ENCODE measurements around the gene ARCN1. TPM values are rescaled to one million over a fixed set of nuclear protein-coding genes. Genes with fewer than 3 reads are reported as not detected.

ARCN1 gene
- total and polyA plus RNA-seq, 9 of the 15 experiments (the other 6 are each of a cell fraction or from before 2014, with no cell fraction given): 30.0 to 224 (median 76.4) TPM

GRCh38 chr11:118615282-118615975 lies 43.2 kb downstream of the ARCN1 start:
- no peak overlapping the region for H2AFZ ChIP-seq (ENCODE audit: low read depth, low read length)
- TF ChIP-seq ZKSCAN1 (IDR thresholded peaks at IDR 0.05; ENCODE audit: low read depth, low read length) (peak; percentile 57; the same call in 1 of the 2 replicates), CC2D1A (IDR thresholded peaks at IDR 0.05) (no peak), HNRNPUL1 (IDR thresholded peaks at IDR 0.05; ENCODE audit: low read length) (no peak)
- DNase-seq (ENCODE audit: extremely low read depth in 1 of 4, low spot score in 3 of 4) (no peak), ATAC-seq (no peak), FAIRE-seq (no peak)
- no peaks in the 10 kb centered on the region for H3K79me2 ChIP-seq (ENCODE audit: control insufficient read depth, insufficient read depth, low read length)
- H3K9ac ChIP-seq (ENCODE audit: insufficient read depth in 1 of 2, low read depth in 2 of 2, low read length in 2 of 2): no peak overlapping the region
- no peak overlapping the region for H3K4me2 ChIP-seq (ENCODE audit: insufficient read depth, low read length)
- in situ Hi-C loops (cut with MboI) (no loop called here), intact Hi-C loops (cut with micrococcal nuclease) (no loop called here)
- peaks cover 3% of the 10 kb centered on the region for H3K9me1 ChIP-seq (ENCODE audit: control insufficient read depth, insufficient read depth, low read length)
- no peaks in the 10 kb centered on the region for H4K20me1 ChIP-seq (replicated peaks; ENCODE audit: control insufficient read depth, insufficient read depth, low read length)
- no peaks in the 10 kb centered on the region for H3K27me3 ChIP-seq (ENCODE audit: control insufficient read depth in 2 of 2, insufficient read depth in 2 of 2, low read length in 2 of 2)
- peaks cover 13 to 17% of the 10 kb centered on the region in 2 experiments for H3K4me1 ChIP-seq (replicated peaks in 1 of 2; ENCODE audit: control insufficient read depth in 2 of 2, insufficient read depth in 2 of 2, low read length in 2 of 2)
- no peak overlapping the region for H3K27ac ChIP-seq (ENCODE audit: extremely low read depth, low read depth, low read length)
- ChIA-PET POLR2A (interaction anchor here (0.7 kb wide), 1 partner anchor 14 kb away, joined by 5 read pairs; no protein-coding TSS in a partner anchor), CTCF (ENCODE audit: low intra/inter-chr PET ratio) (no interaction called here)
- WGBS (ENCODE audit: insufficient coverage, low coverage, missing lambda C conversion rate): 84% methylated on average over 4 of the region's 6 CpGs
- no TSS peak for BruUV-seq (replicated peaks)
- peaks cover 22% of the 10 kb centered on the region for H3K36me3 ChIP-seq (ENCODE audit: control insufficient read depth, insufficient read depth, low read length)
- no peak overlapping the region for H3K4me3 ChIP-seq
- H3K9me3 ChIP-seq (replicated peaks; ENCODE audit: control insufficient read depth, insufficient read depth, low read depth, low read length): no peaks in the 10 kb centered on the region

GRCh38 chr11:118615976-118616371 lies 43.8 kb downstream of the ARCN1 start:
- H3K27me3 ChIP-seq (ENCODE audit: control insufficient read depth in 2 of 2, insufficient read depth in 2 of 2, low read length in 2 of 2): no peaks in the 10 kb centered on the region
- ChIA-PET CTCF (ENCODE audit: low intra/inter-chr PET ratio) (no interaction called here), POLR2A (no interaction called here)
- intact Hi-C loops (cut with micrococcal nuclease): no loop called here
- peaks cover 17 to 18% of the 10 kb centered on the region in 2 experiments for H3K4me1 ChIP-seq (replicated peaks in 1 of 2; ENCODE audit: control insufficient read depth in 2 of 2, insufficient read depth in 2 of 2, low read length in 2 of 2)
- FAIRE-seq (no peak), DNase-seq (ENCODE audit: extremely low read depth in 1 of 4, low spot score in 3 of 4) (no peak), ATAC-seq (no peak)
- H3K27ac ChIP-seq (ENCODE audit: extremely low read depth, low read depth, low read length): no peak overlapping the region
- H3K4me2 ChIP-seq (ENCODE audit: insufficient read depth, low read length): no peak overlapping the region
- H2AFZ ChIP-seq (ENCODE audit: low read depth, low read length): no peak overlapping the region
- H3K9me1 ChIP-seq (ENCODE audit: control insufficient read depth, insufficient read depth, low read length): peaks cover 3% of the 10 kb centered on the region
- H3K4me3 ChIP-seq: no peak overlapping the region
- H3K36me3 ChIP-seq (ENCODE audit: control insufficient read depth, insufficient read depth, low read length): peaks cover 22% of the 10 kb centered on the region
- H3K9me3 ChIP-seq (replicated peaks; ENCODE audit: control insufficient read depth, insufficient read depth, low read depth, low read length): no peaks in the 10 kb centered on the region
- H3K79me2 ChIP-seq (ENCODE audit: control insufficient read depth, insufficient read depth, low read length): no peaks in the 10 kb centered on the region
- no peak overlapping the region for H3K9ac ChIP-seq (ENCODE audit: insufficient read depth in 1 of 2, low read depth in 2 of 2, low read length in 2 of 2)
- WGBS (ENCODE audit: insufficient coverage, low coverage, missing lambda C conversion rate): 81% methylated on average over 5 of the region's 5 CpGs
- in situ Hi-C loops (cut with MboI): no loop called here
- no peak for TF ChIP-seq MYC (IDR thresholded peaks at IDR 0.05; ENCODE audit: low read depth, low read length)
- TF ChIP-seq MYC (CRISPR knock-in tag; IDR thresholded peaks at IDR 0.05; ENCODE audit: borderline replicate concordance, low read depth): no peak
- 0 out of 2 replicates have a peak, but pooled peaks have one; percentile 30 for TF ChIP-seq ZNF121 (CRISPR knock-in tag; conservative IDR thresholded peaks at IDR 0.05)
- TF ChIP-seq RFX1 (IDR thresholded peaks at IDR 0.05): peak; percentile 90
- H4K20me1 ChIP-seq (replicated peaks; ENCODE audit: control insufficient read depth, insufficient read depth, low read length): no peaks in the 10 kb centered on the region
- no TSS peak for BruUV-seq (replicated peaks)

All from K562 (cell line).